Endometrial microvascular endothelial cells (primary cell): ENCODE measurements around the gene AGGF1. TPM values are rescaled to one million over a fixed set of nuclear protein-coding genes. Genes with fewer than 3 reads are reported as not detected.
"Not testable (repeated sequence)": the region's sequence is repeated elsewhere in the genome, so short reads cannot be mapped to it uniquely, and the experiment has no call there.

Source experiments
- in situ Hi-C: cut with HindIII; loops from 2 replicates; pipeline ENCODE4 v1.10.0; 2017; ENCODE audit warnings: low sequenced_read_pairs, low pct_unique_long_range_greater_than_20kb; ENCODE audit errors: inconsistent ontology term
- total RNA-seq: library from RNA; depleted of rRNA; stranded (reverse); fragments of >200 nt; gene quantifications from one replicate; pipeline ENCODE4 v1.2.3, GENCODE V29; 2015; ENCODE audit errors: inconsistent ontology term

Gene AGGF1
- total RNA-seq, 1 donor from 2014 or later = 12.5 TPM

- in situ Hi-C loops = no loop called here
Observed at GRCh38 chr5:77022511-77023417, 7.4 kb upstream of the AGGF1 start.

- in situ Hi-C loops = no loop called here
Observed at GRCh38 chr5:77024490-77024889, 5.7 kb upstream of the AGGF1 start.

- in situ Hi-C loops = no loop called here
Observed at GRCh38 chr5:77028631-77029375, 1.4 kb upstream of the AGGF1 start.

- in situ Hi-C loops = no loop called here
Observed at GRCh38 chr5:77029376-77029885, 773 bp upstream of the AGGF1 start.

GRCh38 chr5:77031891-77032290 lies 1.7 kb downstream of the AGGF1 start:
- in situ Hi-C loops = no loop called here

GRCh38 chr5:77032635-77033034 lies 2.4 kb downstream of the AGGF1 start:
- in situ Hi-C loops = no loop called here

- in situ Hi-C loops = no loop called here
Observed at GRCh38 chr5:77033338-77033737, 3.1 kb downstream of the AGGF1 start.

GRCh38 chr5:77035950-77036349 lies 5.7 kb downstream of the AGGF1 start:
- in situ Hi-C loops = no loop called here

GRCh38 chr5:77046416-77047073 lies 16.3 kb downstream of the AGGF1 start:
- in situ Hi-C loops = no loop called here

GRCh38 chr5:77064040-77064439 lies 33.8 kb downstream of the AGGF1 start:
- in situ Hi-C loops = no loop called here

GRCh38 chr5:77065256-77065655 lies 35.1 kb downstream of the AGGF1 start:
- in situ Hi-C loops = no loop called here

GRCh38 chr5:77066184-77066583 lies 36.0 kb downstream of the AGGF1 start:
- in situ Hi-C loops = no loop called here

GRCh38 chr5:77066823-77067442 lies 36.7 kb downstream of the AGGF1 start:
- in situ Hi-C loops = no loop called here

GRCh38 chr5:77073667-77074066 lies 43.5 kb downstream of the AGGF1 start:
- in situ Hi-C loops = no loop called here

- in situ Hi-C loops = no loop called here
Observed at GRCh38 chr5:77074745-77075144, 44.5 kb downstream of the AGGF1 start.

- in situ Hi-C loops = no loop called here
Observed at GRCh38 chr5:77076961-77077828, 47.0 kb downstream of the AGGF1 start.

GRCh38 chr5:77077829-77078176 lies 47.6 kb downstream of the AGGF1 start:
- in situ Hi-C loops = no loop called here

- in situ Hi-C loops = not testable (repeated sequence)
Observed at GRCh38 chr5:77080479-77080878, 50.3 kb downstream of the AGGF1 start.
